Trophoblast cell (in vitro differentiated cells and primary cell): Measurements from ENCODE around the gene OR5I1.
A peak's percentile ranks its signal among the peaks of the same experiment; 100 is the strongest.

Source experiments
- DNase-seq, 2 donors: peaks; one replicate each; pipeline ENCODE4 v3.0.0-alpha.2; 2016
- H2AFZ ChIP-seq: 2 replicates; pipeline ENCODE4 v1.6.1; 2013; ENCODE audit warnings: low read length, moderate library complexity, mild to moderate bottlenecking; ENCODE audit not compliant: insufficient read depth, poor library complexity
- H2AK5ac ChIP-seq: 2 replicates; pipeline ENCODE4 v1.6.1; 2013; ENCODE audit warnings: mild to moderate bottlenecking, low read length
- H2BK120ac ChIP-seq: 2 replicates; pipeline ENCODE4 v1.6.1; 2013; ENCODE audit warnings: low read length, mild to moderate bottlenecking, moderate library complexity; ENCODE audit not compliant: insufficient read depth, poor library complexity
- H2BK12ac ChIP-seq: 2 replicates; pipeline ENCODE4 v1.6.1; 2013; ENCODE audit warnings: mild to moderate bottlenecking, low read length, moderate library complexity
- H2BK5ac ChIP-seq: 2 replicates; pipeline ENCODE4 v1.6.1; 2013; ENCODE audit warnings: low read length, low read depth, moderate library complexity, mild to moderate bottlenecking; ENCODE audit not compliant: poor library complexity
- H3K14ac ChIP-seq: 2 replicates; pipeline ENCODE4 v1.6.1; 2013; ENCODE audit warnings: mild to moderate bottlenecking, low read length
- H3K18ac ChIP-seq: 2 replicates; pipeline ENCODE4 v1.6.1; 2013; ENCODE audit warnings: mild to moderate bottlenecking, low read length
- H3K23ac ChIP-seq: 2 replicates; pipeline ENCODE4 v1.6.1; 2013; ENCODE audit warnings: low read length
- H3K27ac ChIP-seq: 2 replicates; pipeline ENCODE4 v1.5.1; 2013; ENCODE audit warnings: low read depth, mild to moderate bottlenecking, inconsistent platforms, low read length, moderate library complexity
- H3K27me3 ChIP-seq: 2 replicates; pipeline ENCODE4 v1.6.1; 2013; ENCODE audit warnings: inconsistent platforms, mild to moderate bottlenecking, low read length, moderate library complexity; ENCODE audit not compliant: insufficient read depth
- H3K36me3 ChIP-seq, 2 experiments: 1 replicate in 1 of 2; 2 replicates in 1 of 2; pipeline ENCODE4 v1.6.1; 2013; ENCODE audit warnings: low read length in 2 of 2, mild to moderate bottlenecking in 2 of 2, moderate library complexity in 1 of 2; ENCODE audit not compliant: insufficient read depth in 2 of 2, control insufficient read depth in 1 of 2
- H3K4ac ChIP-seq: 2 replicates; pipeline ENCODE4 v1.6.1; 2013; ENCODE audit warnings: low read depth, mild to moderate bottlenecking, low read length, moderate library complexity
- H3K4me1 ChIP-seq, 2 experiments: 1 replicate in 1 of 2; 2 replicates in 1 of 2; pipeline ENCODE4 v1.6.1; 2013; ENCODE audit warnings: low read length in 2 of 2, mild to moderate bottlenecking in 2 of 2, moderate library complexity in 1 of 2; ENCODE audit not compliant: insufficient read depth in 2 of 2, control insufficient read depth in 1 of 2
- H3K4me2 ChIP-seq: 2 replicates; pipeline ENCODE4 v1.6.1; 2013; ENCODE audit warnings: inconsistent platforms, mild to moderate bottlenecking, low read length, moderate library complexity
- H3K4me3 ChIP-seq: 2 replicates; pipeline ENCODE4 v1.5.1; 2013; ENCODE audit warnings: mild to moderate bottlenecking, low read depth, low read length, inconsistent platforms
- H3K79me1 ChIP-seq: one replicate; pipeline ENCODE4 v1.6.1; 2013; ENCODE audit warnings: low read length
- H3K79me2 ChIP-seq: 2 replicates; pipeline ENCODE4 v1.6.1; 2013; ENCODE audit warnings: low read length, mild to moderate bottlenecking; ENCODE audit not compliant: control insufficient read depth, insufficient read depth, poor library complexity
- H3K9ac ChIP-seq: 2 replicates; pipeline ENCODE4 v1.6.1; 2013; ENCODE audit warnings: mild to moderate bottlenecking, low read length
- H3K9me3 ChIP-seq: 2 replicates; pipeline ENCODE4 v1.6.1; 2013; ENCODE audit warnings: low read depth, mild to moderate bottlenecking, control low read depth, inconsistent platforms, low read length; ENCODE audit not compliant: insufficient read depth
- H4K12ac ChIP-seq: 2 replicates; pipeline ENCODE4 v1.6.1; 2013; ENCODE audit warnings: low read depth, mild to moderate bottlenecking, low read length, moderate library complexity
- H4K8ac ChIP-seq: 2 replicates; pipeline ENCODE4 v1.6.1; 2013; ENCODE audit warnings: low read depth, mild to moderate bottlenecking, low read length, moderate library complexity
- H4K91ac ChIP-seq: one replicate; pipeline ENCODE4 v1.6.1; 2013; ENCODE audit warnings: low read depth, mild to moderate bottlenecking, low read length, moderate library complexity
- WGBS: extraction: QIAGEN DNeasy Blood & Tissue Kit; methylation state at CpG from one replicate; pipeline ENCODE4 v1.1.7; 2013; ENCODE audit warnings: missing lambda C conversion rate; ENCODE audit not compliant: insufficient read length, insufficient coverage; ENCODE audit errors: extremely low coverage; 5-methylcytosine and 5-hydroxymethylcytosine counted together

OR5I1 gene

DNA sequence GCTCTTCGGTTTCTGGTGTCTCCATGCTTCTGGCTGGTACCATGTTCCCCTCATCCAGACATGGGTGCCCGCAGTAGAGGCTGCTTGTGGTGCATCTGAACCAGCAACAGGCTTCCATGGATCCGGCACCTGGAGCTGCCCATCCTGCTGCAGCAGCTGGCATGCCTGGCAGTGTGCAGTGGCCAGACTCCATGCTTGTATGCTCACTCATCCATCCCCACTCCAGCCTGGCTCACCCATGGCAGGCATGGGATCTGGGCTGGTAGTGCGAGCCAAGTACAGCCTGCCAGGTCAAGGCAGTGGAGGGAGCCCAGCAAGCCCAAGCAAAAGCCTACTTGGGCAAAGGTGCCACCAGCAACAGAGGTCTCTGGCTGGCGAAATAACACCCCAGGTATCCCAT lies 15.7 kb downstream of the OR5I1 start:
- no peak overlapping the region for H3K27ac ChIP-seq
- no CpG with 5 or more reads among the region's 5 CpGs for WGBS
- peaks cover 8% of the 10 kb centered on the region for H3K9me3 ChIP-seq
- H4K12ac ChIP-seq: no peak overlapping the region
- H3K27me3 ChIP-seq: no peaks in the 10 kb centered on the region
- peak overlapping the region; percentile 49 for H3K4me3 ChIP-seq
- no peak overlapping the region for H3K18ac ChIP-seq
- H3K36me3 ChIP-seq: no peaks in the 10 kb centered on the region
- H3K14ac ChIP-seq: no peak overlapping the region
- no peaks in the 10 kb centered on the region for H3K79me1 ChIP-seq
- H4K8ac ChIP-seq: no peak overlapping the region
- no peak overlapping the region for H3K23ac ChIP-seq
- no peaks in the 10 kb centered on the region for H3K79me2 ChIP-seq
- no peak overlapping the region for H3K4me2 ChIP-seq
- H2BK12ac ChIP-seq: no peak overlapping the region
- no peak overlapping the region for H2BK120ac ChIP-seq
- no peak overlapping the region for H4K91ac ChIP-seq
- no peaks in the 10 kb centered on the region for H3K4me1 ChIP-seq
- no peak for DNase-seq
- no peak overlapping the region for H3K9ac ChIP-seq
- no peak overlapping the region for H3K4ac ChIP-seq
- no peak overlapping the region for H2AFZ ChIP-seq
- H2BK5ac ChIP-seq: no peak overlapping the region
- no peak overlapping the region for H2AK5ac ChIP-seq

- H3K27me3 ChIP-seq: no peaks in the 10 kb centered on the region
- H4K12ac ChIP-seq: no peak within 1 kb of the TSS
- H3K9ac ChIP-seq: no peak within 1 kb of the TSS
- H2AFZ ChIP-seq: no peak within 1 kb of the TSS
- DNase-seq: no peak
- no peak within 1 kb of the TSS for H2BK5ac ChIP-seq
- no peak within 1 kb of the TSS for H4K8ac ChIP-seq
- no peak within 1 kb of the TSS for H3K27ac ChIP-seq
- H3K79me1 ChIP-seq: no peaks in the 10 kb centered on the region
- H3K4me1 ChIP-seq: no peaks in the 10 kb centered on the region
- H3K14ac ChIP-seq: no peak within 1 kb of the TSS
- H2AK5ac ChIP-seq: no peak within 1 kb of the TSS
- H3K18ac ChIP-seq: no peak within 1 kb of the TSS
- H4K91ac ChIP-seq: no peak within 1 kb of the TSS
- no peak within 1 kb of the TSS for H2BK12ac ChIP-seq
- no peak within 1 kb of the TSS for H3K4me3 ChIP-seq
- H2BK120ac ChIP-seq: no peak within 1 kb of the TSS
- WGBS: no CpG with 5 or more reads among the region's 1 CpG
- H3K4me2 ChIP-seq: no peak within 1 kb of the TSS
- H3K79me2 ChIP-seq: no peaks in the 10 kb centered on the region
- no peak within 1 kb of the TSS for H3K23ac ChIP-seq
- no peaks in the 10 kb centered on the region for H3K36me3 ChIP-seq
- no peak within 1 kb of the TSS for H3K4ac ChIP-seq
- peaks cover 4% of the 10 kb centered on the region for H3K9me3 ChIP-seq
Observed at GRCh38 chr11:55914482-55914881, 21.7 kb downstream of the OR5I1 start, which contains the start of gene OR5W2. Gene OR5W2 (minus strand): TSS chr11:55914582. CDS start chr11:55914582, 0 bp downstream.

DNA sequence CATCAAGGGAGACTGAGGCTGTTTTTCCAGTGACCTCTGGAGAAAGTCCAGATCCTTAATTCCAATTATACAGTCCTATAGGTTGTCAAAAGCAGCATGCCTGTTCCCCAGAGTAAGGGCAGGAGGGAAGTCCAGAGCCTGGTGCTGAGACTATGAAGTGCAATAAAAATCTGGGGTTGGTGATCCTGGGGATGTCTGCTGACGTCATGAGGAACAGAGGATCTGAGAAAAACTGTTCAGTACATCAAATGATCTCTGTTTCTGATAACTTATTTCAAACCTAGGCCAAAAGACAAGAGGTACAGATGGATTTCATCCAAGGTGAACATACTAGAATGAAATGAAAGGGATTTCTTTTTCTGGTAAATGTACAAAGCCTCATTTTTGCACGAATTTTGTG lies 33.9 kb downstream of the OR5I1 start:
- Histone ChIP-seq H3K4me2 (no peak overlapping the region), H4K12ac (no peak overlapping the region), H3K4ac (no peak overlapping the region), H3K23ac (no peak overlapping the region), H3K27me3 (no peaks in the 10 kb centered on the region), H3K79me2 (no peaks in the 10 kb centered on the region), H3K4me1 (no peaks in the 10 kb centered on the region), H2AFZ (no peak overlapping the region), H4K8ac (no peak overlapping the region), H4K91ac (no peak overlapping the region), H2BK5ac (no peak overlapping the region), H3K9ac (no peak overlapping the region), H2BK120ac (no peak overlapping the region), H2BK12ac (no peak overlapping the region), H3K14ac (no peak overlapping the region), H3K27ac (no peak overlapping the region), H3K36me3 (no peaks in the 10 kb centered on the region), H3K79me1 (no peaks in the 10 kb centered on the region), H3K4me3 (no peak overlapping the region), H3K9me3 (no peaks in the 10 kb centered on the region), H2AK5ac (no peak overlapping the region), H3K18ac (no peak overlapping the region)
- WGBS: no CpG with 5 or more reads among the region's 2 CpGs
- no peak for DNase-seq

DNA sequence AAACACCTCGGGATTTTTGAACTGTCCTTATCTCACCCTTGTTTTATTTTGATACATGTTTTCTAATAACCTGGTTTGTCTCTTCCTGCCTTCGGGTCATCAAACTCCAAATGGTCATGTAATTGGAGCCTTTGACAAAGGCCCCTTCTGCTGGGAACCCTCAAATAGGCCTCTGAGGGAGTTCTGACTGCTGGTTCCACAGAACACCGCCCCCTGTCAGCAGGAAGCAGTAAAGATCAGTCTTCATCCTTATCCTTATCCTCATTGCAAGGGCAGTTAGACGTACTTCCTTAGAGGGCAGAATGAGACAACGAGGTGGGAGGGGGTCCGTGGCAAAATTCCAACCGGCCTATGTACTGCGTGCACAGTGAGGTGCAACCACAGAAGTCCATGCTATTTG lies 41.0 kb downstream of the OR5I1 start:
- WGBS: no CpG with 5 or more reads among the region's 8 CpGs
- no peaks in the 10 kb centered on the region for H3K36me3 ChIP-seq

More for the DNA sequence above, 41.0 kb downstream of the OR5I1 start:
- Histone ChIP-seq H3K9me3 (peaks cover 6% of the 10 kb centered on the region), H3K18ac (no peak overlapping the region), H3K4me2 (no peak overlapping the region), H2BK120ac (no peak overlapping the region), H3K14ac (no peak overlapping the region), H3K23ac (no peak overlapping the region), H2BK5ac (no peak overlapping the region), H2BK12ac (no peak overlapping the region), H3K79me1 (no peaks in the 10 kb centered on the region), H3K27me3 (no peaks in the 10 kb centered on the region), H2AFZ (no peak overlapping the region), H2AK5ac (no peak overlapping the region), H3K4ac (no peak overlapping the region), H4K12ac (no peak overlapping the region), H4K8ac (no peak overlapping the region), H3K4me3 (no peak overlapping the region), H3K27ac (no peak overlapping the region), H4K91ac (no peak overlapping the region), H3K9ac (peak overlapping the region; percentile 18), H3K79me2 (no peaks in the 10 kb centered on the region), H3K4me1 (no peaks in the 10 kb centered on the region)
- DNase-seq: no peak
